GM19467 (cell line): ENCODE data around the gene PGAM2.

ENCODE experiments used
- ATAC-seq: cut with Tn5 transposase; IDR thresholded peaks from one replicate; pipeline ENCODE4 v1.9.1; 2021; ENCODE audit warnings: mild to moderate bottlenecking, moderate library complexity; ENCODE audit not compliant: unreplicated experiment

Gene PGAM2

DNA sequence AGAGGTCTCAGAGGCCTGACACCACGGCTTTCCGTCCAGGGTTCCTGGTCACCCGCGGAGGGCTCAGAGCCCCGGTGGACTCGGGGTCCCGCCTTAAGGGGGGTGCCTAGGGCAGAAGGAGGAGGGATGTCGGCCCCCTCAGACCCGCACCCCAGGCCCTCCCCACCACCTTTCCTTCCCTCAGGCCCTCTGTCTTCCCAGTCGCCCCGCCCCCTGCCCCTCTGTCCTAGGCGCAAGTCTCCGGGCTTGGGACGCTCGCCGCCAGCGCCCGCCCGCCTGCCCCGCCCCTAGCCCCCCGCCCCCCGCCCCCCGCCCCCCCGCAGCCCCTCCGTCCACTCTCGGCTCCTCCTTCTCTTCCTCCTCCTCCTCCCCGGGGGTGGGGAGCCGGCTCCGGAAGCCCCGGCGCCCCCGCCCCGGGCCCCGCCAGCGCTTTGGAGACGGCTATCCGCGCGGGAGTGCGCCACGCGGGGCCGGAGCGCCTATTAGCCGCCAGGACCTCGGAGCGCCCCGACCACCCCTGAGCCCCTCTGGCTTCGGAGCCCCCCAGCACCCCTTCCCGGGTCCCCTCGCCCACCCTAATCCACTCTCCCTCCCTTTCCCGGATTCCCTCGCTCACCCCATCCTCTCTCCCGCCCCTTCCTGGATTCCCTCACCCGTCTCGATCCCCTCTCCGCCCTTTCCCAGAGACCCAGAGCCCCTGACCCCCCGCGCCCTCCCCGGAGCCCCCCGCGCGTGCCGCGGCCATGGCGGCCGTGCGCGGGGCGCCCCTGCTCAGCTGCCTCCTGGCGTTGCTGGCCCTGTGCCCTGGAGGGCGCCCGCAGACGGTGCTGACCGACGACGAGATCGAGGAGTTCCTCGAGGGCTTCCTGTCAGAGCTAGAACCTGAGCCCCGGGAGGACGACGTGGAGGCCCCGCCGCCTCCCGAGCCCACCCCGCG, 38.8 kb upstream of the PGAM2 start, which contains the start of gene AEBP1:
TSS of gene AEBP1 (plus strand) at position 423 of the 937 bp plus-strand sequence. CDS start at position 744, 321 bp downstream.
- ATAC-seq: no peak

DNA sequence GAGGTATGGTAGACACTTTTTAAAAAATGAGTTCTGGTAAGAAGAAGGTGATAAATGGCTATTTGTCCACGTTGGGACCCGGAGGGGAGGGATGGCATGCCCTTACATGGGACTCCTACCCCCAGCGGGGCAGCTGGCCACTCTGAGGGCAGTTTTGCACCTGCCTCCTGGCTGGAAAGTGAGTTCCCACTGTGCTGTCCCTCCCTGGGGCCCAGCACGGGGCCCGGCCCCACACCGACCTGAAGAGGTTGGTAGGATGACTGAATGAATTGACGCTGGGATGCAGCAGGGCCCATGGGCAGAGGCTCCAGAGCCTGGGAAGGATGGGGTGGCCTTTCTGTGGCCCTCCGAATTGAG, 38.2 kb upstream of the PGAM2 start:
- ATAC-seq: no peak

DNA sequence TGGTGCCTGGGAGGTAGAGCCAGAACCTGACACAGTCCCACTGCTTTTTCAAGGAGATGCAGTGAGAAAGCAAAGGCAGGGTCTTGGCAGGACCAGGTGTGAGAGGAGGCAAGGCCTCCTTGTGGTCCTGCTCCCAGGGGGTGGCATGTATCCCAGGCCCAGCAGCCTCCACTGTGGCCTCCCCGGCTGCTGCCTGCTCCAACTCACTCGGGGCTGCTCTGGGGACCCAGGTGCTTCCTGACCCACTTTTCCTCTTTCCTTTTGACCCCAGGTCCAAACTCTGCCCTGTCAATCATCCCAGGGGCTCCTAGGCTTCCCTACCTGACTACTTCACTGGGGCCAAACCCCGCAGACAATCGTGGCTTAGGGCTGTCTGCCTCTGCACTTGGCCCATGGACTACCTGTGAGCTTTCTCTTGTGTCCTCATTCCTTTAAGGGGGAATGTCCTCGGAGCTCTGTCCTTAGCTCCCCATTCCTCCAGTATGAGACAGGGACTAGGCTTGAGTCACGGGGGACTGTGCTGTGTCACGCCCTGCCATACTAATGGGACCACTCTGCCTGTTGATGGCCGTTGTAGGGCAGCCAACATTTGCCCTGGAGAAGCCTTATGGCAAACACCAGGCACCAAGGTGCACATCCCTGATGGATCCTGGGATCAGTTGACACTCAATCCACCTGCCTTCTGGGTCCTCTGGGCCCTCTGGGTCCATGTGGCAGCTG, 37.6 kb upstream of the PGAM2 start:
- no peak for ATAC-seq

DNA sequence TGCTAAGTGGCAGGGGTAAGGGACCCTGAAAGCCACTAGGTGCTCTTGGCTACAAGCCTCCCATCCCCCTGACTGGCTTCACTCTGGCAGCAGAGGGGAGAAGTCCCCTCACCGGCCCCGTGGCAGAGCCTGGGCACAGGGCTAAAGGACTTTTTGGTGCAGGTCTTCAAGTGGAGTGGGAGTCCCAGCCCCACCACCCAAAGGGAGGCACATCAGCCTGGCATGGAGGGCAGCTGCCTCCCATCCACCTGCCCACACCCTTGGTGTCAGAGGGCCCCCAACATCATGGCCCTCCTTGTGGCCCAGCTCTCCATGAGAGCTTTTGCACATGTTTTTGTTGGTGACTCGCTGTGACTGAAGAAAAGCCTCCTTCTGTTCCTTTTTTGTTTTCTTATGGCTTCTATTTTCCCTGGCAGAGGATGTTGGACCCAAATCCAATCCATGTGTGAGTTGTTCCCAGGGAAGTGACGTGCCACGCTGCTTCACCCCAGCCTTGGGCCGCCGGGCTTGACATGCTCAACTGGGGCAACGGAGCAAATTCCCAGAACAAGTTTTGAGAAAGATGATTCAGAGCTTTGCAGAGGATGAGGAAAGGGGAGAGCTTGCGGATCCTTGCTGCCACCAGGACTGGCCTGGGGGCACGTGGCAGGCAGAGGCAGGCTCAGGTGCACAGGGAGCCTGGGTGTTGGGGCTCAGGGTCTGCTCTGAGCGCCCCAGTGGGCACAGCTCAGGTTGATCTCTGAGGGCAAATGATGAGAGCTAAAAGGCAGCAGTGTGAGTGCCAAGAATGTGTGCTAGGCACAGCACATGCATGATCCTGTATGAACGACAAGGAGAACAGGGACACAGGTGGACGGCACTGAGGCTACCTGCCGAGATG, 36.8 kb upstream of the PGAM2 start:
- no peak for ATAC-seq

DNA sequence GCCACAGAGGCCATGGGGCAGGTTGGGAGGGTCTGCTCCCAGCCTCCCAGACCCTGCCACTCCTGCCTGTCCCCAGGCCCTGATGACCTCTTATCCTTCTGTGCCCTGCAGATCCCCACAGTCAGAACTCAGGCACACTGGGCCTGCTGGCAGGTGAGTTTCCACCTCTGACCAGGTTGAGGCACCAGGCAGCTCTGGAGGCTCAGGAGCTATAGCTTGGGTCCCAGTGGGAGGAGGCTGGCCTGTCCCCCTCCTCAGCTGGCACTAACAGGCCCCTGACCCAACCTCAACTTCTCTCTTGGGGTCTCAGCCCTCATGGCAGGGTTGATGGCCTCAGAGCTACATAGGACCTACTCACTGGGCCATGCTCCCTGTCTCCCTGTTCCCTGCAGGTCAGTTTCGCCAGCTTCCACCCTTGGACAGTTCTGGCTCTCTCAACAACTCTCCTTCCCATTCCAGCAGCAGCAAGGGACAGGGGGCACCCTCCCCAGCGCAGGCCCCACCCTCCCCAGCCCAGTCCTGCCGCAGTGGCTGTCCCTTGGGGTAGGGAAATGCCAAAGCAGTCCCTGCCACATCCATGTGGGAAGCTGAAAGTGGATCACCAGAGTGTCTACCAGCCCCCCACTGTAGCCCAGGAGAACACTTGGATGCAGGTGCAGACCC, 36.1 kb upstream of the PGAM2 start:
- no peak for ATAC-seq

DNA sequence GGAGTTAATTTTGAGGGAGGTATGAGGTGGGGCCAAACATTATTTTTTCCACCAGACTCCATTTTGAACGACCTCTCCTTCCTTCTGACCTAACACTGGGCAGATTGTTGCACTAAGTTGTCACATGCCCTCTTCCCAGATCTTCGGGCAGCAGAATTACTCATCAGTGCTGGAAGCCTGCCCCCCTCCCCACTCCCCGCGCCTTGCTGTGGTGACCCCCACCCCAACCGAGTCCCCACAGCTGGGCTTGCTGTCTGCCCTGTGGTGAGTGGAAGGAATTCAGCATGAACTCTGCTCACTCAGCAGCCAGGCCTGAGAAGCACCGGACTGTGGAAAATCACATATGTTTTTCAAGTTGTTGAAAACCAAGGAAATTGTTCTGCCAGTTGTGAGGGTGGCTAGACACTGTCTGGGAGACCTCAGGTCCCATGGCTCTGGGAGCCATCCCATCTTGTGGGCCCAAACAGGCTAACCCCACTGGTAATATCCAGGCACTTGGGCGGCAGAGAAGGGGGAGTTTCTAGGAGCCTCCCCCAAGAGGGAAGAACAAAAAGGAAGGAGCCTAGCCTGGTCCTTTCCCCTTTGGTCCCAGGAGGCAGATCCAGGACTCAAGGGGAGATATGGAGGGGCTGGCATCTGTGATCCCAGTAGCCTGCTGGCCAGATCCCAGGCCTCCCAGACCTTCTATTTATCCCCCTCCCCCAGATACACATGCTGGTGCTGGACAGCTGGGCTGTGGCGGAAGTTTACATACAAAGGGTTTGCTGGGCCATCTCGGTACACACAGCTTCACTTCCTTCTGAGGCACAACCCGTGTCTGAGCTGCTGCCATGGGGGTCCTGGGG, 35.3 kb upstream of the PGAM2 start:
- no peak for ATAC-seq

DNA sequence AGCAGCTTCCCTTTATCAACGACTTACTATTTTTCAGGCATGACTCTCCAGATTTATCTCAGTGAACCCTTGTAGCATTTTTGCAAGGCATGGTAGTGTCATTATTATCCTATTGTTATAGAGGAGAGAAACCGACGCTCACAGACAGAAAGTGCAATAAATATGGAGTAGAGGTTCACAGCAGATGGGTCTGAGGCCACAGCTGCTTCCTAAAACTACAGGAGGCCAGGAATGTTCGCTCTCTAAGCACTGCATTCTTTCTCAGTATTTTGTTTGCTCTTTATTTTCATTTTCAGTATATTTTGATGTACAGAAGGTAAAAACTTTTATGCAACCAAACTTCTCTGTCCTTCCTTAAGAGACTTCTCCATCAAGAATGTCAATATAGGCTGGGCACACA, 34.3 kb upstream of the PGAM2 start:
- ATAC-seq: no peak

DNA sequence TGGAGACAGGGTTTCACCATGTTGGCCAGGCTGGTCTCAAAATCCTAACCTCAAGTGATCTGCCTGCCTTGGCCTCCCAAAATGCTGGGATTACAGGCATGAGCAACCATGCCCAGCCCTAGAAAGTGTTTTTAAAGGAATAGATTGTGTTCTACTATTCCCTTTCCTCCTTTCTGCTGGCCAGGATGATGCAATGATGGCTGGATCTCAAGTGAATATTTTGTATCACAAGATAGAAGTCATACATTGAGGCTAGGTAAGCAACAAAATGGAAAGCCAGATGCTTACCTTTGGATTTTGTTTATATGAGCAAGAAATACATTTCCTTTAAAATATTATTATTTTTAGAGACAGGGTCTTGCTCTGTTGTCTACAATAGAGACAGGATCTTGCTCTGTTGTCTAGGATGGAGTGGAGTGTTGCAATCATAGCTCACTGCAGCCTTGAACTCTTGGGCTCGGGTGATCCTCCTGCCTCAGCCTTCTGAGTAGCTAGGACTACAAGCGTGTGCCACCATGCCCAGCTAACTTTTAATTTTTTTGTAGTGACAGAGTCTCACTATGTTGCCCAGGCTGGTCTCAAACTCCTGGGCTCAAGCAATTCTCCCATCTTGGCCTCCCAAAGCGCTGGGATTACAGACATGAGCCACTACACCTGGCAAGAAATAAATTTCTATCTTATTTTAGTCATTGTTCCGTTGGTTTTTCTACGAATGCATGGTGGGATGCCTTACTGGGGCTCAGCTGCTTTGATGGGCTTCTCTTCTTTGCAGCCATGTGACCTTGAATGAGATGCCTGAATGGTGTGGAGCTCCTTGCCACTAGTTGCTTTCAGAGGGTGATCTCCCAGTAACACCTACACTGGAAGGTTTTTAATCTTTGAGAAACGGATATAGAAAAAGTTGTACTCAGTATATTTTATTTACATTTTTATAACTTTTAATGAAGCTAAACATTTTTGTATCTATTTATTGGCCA, 33.0 kb upstream of the PGAM2 start:
- no peak for ATAC-seq

DNA sequence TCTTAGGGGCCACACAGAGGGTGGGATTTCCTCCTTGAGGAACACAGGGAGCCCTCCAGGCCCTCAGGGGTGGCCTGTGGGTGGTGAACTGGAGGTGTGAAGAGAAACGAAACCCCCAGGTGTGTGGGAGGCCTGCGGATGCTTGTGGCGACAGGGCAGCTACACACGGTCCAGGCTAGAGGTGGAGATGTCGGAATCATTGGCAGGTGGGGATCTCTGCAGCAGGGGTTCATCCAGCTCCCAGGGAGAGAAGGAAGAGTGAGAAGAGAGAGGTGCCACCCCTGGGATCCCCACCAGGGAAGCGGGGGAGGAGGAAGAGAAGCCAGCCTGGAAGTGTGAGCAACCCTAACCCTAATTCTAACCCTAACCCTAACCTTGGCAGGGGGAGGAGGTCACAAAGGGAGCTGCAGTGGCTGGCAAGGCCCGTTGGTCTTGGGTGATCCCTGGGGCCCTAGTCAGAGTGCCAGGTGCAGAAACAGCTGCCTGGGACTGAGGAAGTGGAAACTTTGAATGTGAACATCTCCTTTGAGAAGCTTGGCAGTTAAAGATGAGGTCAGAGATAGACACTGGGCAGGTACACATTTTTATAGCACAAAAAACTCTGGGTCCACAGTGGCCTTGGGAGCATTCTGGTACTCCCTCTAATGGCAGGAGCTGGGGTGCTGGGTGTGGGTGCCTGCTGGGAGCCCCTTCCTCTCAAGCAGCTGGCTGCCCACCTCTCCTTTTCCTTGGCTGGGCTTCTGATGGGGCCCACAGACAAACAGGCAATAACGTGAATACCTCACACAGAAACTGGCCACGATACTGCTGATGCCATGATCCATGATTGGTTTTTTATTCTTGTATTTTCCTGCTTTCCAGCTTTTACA, 31.9 kb upstream of the PGAM2 start:
- ATAC-seq: no peak

DNA sequence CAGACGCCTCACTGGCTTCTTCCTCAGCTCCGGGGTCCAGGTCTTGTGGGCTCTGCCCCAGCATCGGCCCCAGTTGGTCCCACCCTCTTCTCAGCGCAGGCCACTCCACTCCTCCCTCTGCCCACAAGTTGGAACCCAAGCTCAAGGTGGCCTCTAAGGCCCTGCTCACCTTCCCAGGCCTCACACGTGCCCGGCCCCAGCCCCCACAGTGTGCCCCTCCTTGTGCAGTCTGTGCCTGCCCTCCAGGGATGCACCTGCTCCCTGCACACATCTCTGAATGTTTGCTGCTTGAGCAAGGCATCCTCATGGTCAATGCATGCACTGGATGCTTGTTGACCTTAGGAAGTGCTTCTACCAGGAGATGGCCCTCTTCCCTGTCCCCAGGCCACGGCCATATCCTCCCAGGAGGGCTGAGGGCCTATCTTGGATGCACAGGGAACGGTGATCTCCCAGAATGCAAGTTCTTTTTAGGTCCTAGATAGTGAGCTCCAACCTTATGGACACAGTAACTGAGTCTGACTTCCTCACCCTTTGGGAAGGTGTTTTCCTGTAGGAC, 31.0 kb upstream of the PGAM2 start:
- no peak for ATAC-seq

DNA sequence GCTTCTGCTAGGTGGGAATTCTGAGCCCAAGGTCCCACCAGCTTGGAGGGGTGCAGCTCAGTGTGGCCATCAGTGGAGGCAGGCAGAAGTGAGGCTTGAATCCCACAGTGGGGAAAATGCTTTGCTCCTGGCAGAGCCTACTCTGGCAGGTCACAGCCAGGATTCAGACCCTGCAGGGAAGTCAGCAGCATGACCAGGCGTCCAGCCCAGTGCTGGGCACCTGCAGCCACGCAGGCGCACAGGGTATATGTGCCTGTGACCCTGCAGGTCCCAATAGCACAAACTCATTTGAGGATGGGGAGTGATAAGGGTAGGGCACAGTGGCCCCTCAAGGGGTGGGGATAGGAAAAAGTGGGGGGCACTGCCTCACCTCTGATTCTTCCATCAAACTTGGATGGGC, 30.4 kb upstream of the PGAM2 start:
- ATAC-seq: no peak

DNA sequence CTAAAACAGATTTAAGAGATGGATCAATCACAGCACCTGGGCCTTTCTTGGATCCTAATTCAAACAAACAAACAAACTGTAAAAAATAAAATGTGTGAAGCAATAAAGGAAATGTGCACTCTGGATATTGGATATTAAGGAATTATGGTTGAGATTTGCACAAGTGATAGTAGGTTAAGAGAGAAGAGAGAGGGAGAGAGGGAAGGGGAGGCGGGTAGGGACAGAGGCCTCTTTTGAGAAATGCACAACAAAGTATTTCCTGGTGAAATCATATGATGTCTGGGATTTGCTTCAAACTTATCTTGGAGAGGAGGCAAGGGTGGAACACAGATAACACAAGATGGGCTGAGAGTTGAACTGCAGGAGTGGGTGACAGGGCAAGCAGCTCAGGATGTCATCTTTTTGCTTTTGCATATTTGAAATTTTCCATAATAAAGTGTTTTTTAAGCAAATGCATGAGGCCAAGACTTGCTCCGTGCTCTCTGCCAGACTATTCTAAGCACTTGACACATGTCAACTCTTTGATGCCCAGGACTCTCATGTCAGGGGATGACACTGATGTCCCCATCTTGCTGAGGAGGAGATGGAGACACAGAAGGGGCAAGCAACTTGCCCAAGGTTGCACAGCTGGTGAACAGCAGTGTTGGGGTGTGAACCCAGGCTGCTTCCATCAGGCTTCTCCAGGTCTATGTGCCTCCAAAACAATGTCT, 29.7 kb upstream of the PGAM2 start:
- ATAC-seq: no peak

DNA sequence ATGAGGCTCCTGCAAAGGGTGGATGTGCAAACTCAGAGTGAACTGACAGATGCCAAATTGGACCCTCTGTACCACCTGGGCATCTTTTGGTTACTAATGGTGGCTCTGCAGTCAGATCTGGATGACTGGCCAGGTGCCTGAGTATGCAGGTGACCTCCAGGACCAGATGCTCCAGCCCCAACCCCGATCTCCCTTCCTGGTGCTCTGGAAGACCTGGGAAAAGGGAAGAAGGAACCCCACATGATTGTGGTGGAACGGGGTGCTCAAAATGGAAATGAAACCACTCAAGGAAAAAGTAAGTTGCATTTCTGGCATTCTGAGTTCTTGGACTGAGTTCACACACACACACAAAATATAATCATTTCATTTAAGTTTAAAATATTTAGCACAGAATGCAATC, 29.0 kb upstream of the PGAM2 start:
- ATAC-seq: no peak

DNA sequence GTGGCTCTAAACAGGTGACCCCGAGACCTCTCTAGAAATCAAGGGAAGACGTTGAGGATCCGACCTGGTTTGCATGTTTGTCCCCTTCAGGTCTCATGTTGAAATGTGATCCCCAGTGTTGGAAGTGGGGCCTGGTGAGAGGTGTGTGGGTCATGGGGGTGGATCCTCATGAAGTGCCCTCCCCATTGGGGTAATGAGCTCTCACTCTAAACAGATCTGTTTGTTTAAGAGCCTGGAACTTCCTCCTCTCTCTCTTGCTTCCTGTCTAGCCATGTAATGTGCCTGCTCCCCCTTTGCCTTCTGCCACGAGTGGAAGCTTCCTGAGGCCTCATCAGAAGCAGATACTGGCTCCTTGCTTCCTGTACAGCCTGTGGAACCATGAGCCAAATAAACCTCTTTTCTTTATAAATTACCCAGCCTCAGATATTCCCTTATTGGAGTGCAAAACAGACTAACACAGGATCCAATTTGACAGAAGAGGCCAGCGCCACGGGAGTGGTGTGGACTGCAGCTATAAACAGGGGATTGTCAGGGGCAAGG, 27.8 kb upstream of the PGAM2 start:
- no peak for ATAC-seq

DNA sequence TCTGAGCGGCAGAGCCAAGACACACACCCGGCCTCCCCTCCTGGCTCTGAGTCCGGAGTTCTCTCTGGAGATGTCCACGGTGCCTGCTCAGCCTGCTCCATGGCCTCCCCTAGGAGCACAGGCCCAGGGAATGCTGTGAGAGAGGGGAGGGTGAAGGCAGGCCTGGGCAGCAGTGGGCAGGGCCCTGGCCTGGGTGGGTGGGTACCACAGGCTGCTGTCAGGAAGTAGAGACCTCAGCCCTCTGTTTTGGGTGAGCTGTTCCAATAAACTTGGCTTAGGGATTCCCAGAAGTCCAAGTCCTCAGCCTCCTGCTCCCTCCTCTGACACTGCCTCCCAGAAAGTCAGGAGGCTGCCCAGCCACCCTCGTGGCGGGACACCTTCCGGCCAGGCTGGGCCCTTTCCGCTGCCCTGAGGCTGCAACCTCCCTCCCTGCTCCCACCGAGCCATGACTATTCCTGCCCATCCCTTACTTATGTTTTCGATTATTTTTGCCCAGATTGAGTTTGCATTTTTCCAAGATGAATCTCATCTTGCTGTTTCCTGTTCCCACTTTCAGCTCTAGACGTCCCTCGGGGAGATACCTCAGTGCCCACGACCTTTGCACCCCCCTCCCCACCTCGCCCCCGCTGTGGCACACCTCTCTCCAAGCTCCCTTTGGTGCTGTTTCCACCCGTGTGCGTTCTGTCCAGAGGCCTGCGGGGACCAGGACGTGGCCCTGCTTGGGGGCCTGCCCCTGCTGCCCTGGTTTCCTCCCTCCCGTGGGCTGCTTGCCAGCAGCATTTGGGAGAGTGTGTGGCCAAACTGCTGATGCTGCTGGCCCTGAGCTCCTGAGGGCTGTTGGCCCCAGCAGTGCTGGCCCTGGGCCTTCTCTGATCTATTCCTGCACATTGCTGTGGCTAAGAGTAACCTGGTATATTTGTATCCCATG, 22.8 kb upstream of the PGAM2 start:
- no peak for ATAC-seq
